Embryonic facial prominence (tissue), 1 donor: Measurements from ENCODE around the gene AQP6.
"Not testable (repeated sequence)": the region's sequence is repeated elsewhere in the genome, so short reads cannot be mapped to it uniquely, and the experiment has no call there.

ENCODE experiments used
- DNase-seq: peaks from one replicate; pipeline ENCODE4 v3.0.0-alpha.2; 2016; ENCODE audit errors: extremely low spot score

AQP6 gene

GRCh38 chr12:49969651-49970429 is 2.9 kb upstream of the AQP6 start:
- DNase-seq = no peak

- no peak for DNase-seq
Measured at GRCh38 chr12:49970658-49971057, 2.1 kb upstream of the AQP6 start.

DNA sequence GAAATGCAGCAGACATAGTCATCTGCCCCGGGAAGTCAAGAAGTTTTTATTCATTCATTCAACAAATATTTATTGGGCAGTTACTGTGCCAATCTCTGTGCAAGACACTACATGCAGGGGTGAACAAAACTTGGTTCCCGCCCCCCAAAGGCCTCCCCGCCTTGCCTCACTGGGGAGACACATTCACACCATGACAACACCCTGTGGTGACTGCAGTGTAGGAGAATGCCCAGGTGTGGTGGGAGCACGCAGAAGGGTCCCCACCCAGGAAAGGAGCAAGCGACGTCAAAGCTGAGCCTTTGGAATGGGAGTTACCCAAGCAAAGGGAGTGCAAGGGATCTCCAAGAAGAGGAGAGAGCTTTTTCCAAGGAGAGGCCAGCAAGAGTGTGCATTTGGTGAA is 1.6 kb upstream of the AQP6 start:
- no peak for DNase-seq

DNA sequence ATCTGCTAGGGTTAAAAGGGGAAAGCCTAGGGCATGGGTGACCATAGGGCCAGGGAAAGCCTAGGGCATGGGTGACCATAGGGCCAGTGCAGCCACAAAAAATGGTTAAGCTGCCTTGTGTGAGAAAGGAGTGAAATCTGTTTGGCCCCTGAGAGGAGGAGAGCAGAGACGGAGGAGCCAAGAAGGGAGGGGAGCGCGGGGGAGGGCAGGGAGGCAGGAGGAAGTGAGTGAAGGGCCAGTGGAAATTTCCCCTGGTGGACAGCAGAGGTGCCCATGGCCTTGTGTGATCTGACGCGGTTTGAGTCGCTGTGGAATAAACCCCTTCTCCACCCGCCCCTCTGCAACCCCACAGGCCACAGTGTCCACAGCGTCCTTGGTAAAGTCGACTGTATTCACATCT is 618 bp upstream of the AQP6 start:
- DNase-seq = no peak

DNA sequence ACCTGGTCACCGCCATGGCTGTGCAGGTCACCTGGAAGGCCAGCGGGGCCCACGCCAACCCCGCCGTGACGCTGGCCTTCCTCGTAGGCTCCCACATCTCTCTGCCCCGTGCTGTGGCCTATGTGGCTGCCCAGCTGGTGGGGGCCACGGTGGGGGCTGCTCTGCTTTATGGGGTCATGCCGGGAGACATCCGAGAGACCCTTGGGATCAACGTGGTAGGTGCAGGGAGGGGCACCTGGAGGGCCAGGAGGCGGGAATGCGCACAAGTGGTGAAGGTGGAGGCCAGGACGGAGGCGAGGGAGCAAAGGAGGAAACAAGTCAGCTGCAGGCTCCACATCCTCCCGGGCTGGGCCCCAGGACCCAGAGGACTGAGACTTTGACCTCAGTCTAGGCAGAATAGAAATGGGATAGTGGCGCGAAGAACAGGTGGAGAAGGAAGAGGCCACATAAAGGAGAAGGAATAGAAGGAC is 649 bp downstream of the AQP6 start:
- no peak for DNase-seq

GRCh38 chr12:49974231-49974675 is 1.5 kb downstream of the AQP6 start:
- no peak for DNase-seq

DNA sequence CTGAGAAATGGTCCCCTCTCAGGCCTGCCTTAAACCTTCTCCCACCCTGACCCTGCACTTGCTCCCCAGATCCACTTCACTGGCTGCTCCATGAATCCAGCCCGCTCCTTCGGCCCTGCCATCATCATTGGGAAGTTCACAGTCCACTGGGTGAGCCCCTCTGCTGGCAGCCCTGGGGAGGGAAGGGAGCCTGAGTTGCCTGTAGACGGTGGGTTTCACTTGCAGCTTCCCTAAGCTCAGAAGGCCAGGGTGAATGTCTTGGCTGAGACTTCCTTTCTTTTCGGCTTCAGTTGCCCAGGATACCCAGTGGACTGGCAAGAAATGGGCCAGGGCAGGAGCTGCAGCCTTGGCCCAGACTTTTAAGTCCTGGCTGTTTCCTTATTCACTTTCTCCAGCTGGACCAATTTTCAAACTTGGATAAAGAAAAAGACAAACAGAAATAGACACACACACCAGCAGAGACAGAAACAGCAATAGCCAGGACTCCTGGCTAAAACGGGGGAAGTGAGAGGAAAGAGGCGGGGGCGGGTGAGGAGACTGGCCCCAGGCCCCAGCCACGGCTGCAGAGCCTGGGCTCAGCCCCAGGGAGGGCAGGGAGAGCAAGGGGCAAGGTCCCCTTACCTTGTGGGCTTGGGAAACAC is 2.0 kb downstream of the AQP6 start:
- DNase-seq = no peak

DNA sequence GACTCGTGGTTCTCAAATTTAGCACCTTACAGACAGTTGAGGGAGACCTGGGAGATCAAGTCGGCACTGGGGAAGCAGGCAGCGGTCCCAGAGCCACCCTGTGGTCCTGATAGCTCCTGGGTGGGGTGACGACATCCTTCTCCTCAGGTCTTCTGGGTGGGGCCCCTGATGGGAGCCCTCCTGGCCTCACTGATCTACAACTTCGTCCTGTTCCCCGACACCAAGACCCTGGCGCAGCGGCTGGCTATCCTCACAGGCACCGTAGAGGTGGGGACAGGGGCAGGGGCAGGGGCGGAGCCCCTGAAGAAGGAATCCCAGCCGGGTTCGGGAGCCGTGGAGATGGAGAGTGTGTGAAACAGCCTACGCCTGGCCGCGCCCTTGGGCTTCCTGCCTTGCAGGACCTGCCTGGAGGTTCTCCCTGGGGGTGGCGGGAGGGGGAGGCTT is 2.6 kb downstream of the AQP6 start:
- no peak for DNase-seq

DNA sequence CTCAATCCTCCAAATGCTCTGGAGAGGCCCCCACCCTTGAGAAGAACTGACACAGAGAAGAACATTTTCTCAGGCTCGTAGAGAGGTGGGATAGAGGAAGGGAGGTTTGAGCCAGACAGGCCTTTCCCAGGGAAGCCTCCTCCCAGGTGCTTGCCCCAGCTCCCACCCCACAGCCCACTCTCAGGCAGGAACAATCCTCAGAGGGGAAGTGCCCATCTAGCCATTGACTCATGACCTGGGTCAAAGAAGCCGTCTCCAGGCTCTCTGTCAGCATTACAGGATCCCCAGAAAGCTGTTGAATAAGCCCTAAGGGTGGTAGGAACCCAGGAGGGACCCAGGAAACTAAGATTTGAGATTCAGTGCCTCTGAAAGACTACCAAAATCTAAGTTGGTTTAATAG is 3.8 kb downstream of the AQP6 start:
- DNase-seq = no peak

DNA sequence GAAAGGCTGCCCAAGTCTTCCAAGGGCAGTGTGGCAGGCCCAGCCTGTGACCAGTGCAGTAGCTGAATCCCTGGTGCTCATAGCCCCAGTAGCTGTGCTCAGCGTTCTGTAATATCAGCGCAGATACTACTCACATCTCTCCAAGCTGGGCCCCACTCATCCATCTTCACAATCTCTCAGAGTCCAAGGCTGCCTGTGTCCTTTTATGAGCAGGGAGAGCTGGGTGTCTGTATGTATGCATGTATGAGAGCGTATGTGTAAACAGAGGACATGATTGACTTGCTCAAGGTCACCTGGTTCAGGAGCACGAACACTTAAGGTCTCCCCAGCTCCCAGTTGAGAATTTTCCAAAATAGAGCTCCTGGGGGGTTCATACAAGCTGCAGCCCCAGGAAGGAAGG is 5.4 kb downstream of the AQP6 start:
- no peak for DNase-seq

- no peak for DNase-seq
Measured at GRCh38 chr12:49979016-49979586, 6.4 kb downstream of the AQP6 start.

GRCh38 chr12:49979791-49980190 is 7.0 kb downstream of the AQP6 start:
- DNase-seq = no peak

- DNase-seq = no peak
Measured at GRCh38 chr12:49980501-49981349, 8.0 kb downstream of the AQP6 start.

DNA sequence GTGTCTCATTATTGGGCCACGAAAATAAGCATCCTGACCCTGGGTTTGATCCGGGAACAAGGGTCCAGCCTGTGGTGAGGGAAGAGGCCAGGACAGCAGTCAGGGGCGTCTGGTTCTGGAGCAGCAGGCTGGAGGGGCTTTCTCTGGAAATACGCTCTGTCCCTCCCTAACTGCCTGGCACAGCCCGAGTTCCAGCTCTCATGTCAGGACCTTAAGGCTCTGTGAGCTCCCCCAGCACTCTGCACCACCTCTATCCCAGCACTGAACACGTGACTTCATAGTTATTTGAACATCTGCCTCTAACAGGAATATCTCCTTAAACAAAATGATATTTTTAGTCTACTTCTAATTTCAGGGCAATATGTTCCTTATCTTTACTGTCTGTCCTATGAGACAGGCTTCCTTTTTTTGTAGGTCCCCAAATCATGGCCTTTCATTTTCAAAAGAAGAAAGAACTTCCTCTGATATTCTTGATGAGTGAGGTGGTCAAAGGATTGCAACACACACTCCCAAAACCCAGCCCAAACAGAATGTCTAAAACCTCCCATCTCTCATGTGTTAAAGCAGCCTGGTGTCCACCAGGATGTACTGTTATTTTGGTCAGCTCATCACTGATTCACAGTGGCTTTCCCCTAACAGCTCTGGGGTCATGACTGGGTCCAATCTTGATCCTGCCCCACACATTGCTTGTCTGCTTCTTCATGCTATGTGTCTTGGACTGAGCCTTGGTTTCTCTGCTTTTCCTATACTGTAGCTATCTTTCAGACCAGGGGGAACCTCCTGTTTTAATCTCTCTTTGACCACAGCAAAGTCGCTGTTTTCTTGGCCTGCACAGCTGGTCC is 9.7 kb downstream of the AQP6 start:
- DNase-seq = no peak

DNA sequence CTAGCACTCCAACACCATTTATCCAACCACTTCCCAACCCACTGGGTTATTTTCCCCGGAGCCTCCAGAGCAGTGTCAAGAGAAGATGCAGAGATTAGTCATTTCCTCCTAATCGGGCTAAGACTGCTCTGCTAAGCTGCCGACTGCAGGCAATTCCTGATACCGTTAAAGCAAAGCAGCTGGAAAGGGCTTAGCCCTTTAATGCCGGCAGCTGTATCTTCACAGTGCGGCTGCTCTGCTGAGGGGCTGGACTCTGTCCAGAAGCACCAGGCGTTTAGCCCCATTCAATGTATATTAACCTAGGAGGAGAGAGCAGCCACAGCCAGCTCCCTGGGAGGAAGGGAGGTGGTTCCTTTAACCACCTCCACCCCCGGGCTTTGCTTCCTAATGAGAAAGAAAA is 11.1 kb downstream of the AQP6 start:
- DNase-seq = no peak

DNA sequence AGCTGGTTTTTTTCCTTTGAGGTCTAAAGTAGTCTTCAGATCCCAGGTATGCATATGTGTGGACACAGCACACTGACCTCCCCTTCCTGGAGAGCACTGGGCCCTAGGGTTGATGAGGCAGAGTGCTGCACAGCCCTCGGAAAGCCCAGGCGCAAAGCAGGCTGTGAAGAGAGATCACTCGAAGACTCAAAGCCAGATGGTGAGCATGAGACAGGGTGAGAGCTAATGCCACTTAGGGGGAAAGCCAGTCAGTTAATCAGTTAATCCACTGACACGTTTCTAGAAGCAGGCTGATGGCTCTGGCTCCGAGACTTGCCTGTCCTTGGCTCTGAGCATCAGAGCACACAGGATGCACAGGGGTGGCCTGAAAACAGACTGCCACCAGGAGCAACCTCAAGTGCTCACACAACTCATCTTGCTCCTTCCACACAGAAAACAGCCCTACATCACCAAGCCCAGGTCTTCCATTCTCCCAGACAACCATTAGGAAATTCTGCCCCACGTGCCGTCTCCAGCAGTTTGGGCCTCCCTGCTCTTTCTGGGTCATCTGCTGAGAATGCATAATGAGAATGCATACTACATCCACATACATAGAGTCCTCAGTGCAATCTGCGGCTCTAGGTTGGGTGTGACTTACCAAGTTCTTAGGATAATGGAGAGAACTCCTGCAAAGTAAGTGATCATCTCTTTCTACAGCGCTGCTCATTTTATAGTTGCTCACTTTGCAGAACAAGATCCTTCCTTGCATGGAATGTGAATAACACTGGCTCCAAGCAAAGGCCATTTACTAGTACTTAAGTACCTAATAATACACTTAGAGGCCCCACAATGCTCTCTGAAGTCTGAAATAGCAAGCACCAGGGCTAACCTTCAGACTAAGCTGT is 12.0 kb downstream of the AQP6 start:
- DNase-seq = no peak

- DNase-seq = no peak
Measured at GRCh38 chr12:49985981-49986380, 13.2 kb downstream of the AQP6 start.

GRCh38 chr12:49986476-49986875 is 13.7 kb downstream of the AQP6 start:
- not testable (repeated sequence) for DNase-seq

GRCh38 chr12:49987625-49988303 is 15.0 kb downstream of the AQP6 start:
- DNase-seq = no peak
